Measurements from ENCODE around the gene PRAMEF13. TPM values are rescaled to one million over a fixed set of nuclear protein-coding genes. Genes with fewer than 3 reads are reported as not detected.
"Not testable (repeated sequence)": the region's sequence is repeated elsewhere in the genome, so short reads cannot be mapped to it uniquely, and the experiment has no call there.

The PRAMEF13 gene
- polyA plus RNA-seq (2012; ENCODE audit: missing spikeins): not detected

DNA sequence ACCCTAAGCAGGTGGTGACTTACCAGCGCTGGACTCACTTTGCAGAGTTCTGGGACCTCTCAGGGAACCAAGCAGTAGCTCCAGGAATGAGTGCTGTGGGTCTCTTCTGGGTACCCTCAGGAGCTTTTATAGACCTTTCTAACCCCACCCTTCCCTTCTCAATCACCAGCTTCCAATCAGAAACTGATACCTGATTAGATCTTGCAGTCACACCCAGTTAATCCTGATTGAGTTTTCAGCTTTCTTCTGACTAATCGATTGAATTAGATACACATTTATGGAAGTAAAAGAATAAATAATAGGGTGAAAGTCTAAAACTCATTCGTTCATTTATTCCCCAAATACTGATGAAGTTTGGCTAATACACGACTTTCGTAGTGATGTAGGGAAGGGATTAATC, at the start of gene PRAMEF13:
TSS of gene PRAMEF13 (minus strand) at position 101 of the 400 bp plus-strand sequence. CDS start 1,820 bp downstream, outside the sequence.
- DNase-seq (ENCODE audit: insufficient read length); FAIRE-seq: not testable (repeated sequence)

- DNase-seq (ENCODE audit: insufficient read length); FAIRE-seq: not testable (repeated sequence)
Observed at GRCh38 chr1:13247122-13247521, 45.9 kb upstream of the PRAMEF13 start.

DNA sequence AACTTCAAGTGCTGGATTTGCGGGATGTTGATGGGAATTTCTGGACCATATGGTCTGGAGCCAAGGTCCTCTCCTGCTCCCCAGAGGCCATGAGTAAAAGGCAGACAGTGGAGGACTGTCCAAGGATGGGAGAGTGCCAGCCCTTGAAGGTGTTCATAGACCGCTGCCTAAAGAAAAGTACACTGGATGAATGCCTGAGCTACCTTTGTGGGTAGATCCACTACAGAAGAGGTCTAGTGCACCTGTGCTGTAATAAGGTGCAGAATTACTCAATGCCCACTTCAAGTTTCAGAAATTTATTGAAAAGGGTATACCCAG, 45.3 kb upstream of the PRAMEF13 start:
- DNase-seq (ENCODE audit: insufficient read length); FAIRE-seq: not testable (repeated sequence)

GRCh38 chr1:13245841-13246553, 44.8 kb upstream of the PRAMEF13 start:
- not testable (repeated sequence) for DNase-seq (ENCODE audit: insufficient read length); FAIRE-seq

- DNase-seq (ENCODE audit: insufficient read length): not testable (repeated sequence)
Observed at GRCh38 chr1:13243536-13244263, 42.5 kb upstream of the PRAMEF13 start.

GRCh38 chr1:13239633-13240032, 38.4 kb upstream of the PRAMEF13 start:
- DNase-seq (ENCODE audit: insufficient read length); FAIRE-seq: not testable (repeated sequence)

More at GRCh38 chr1:13243536-13244263, 42.5 kb upstream of the PRAMEF13 start:
- FAIRE-seq: not testable (repeated sequence)

- DNase-seq (ENCODE audit: insufficient read length); FAIRE-seq: not testable (repeated sequence)
Observed at GRCh38 chr1:13237572-13237971, 36.4 kb upstream of the PRAMEF13 start.

- FAIRE-seq; DNase-seq (ENCODE audit: insufficient read length): not testable (repeated sequence)
Observed at GRCh38 chr1:13234057-13234456, 32.8 kb upstream of the PRAMEF13 start.

- not testable (repeated sequence) for FAIRE-seq
Observed at GRCh38 chr1:13232056-13232455, 30.8 kb upstream of the PRAMEF13 start.

GRCh38 chr1:13231061-13231750, 30.0 kb upstream of the PRAMEF13 start:
- not testable (repeated sequence) for FAIRE-seq

More at GRCh38 chr1:13232056-13232455, 30.8 kb upstream of the PRAMEF13 start:
- not testable (repeated sequence) for DNase-seq (ENCODE audit: insufficient read length)

GRCh38 chr1:13230601-13231000, 29.4 kb upstream of the PRAMEF13 start:
- DNase-seq (ENCODE audit: insufficient read length); FAIRE-seq: not testable (repeated sequence)

More at GRCh38 chr1:13231061-13231750, 30.0 kb upstream of the PRAMEF13 start:
- DNase-seq (ENCODE audit: insufficient read length): not testable (repeated sequence)

DNA sequence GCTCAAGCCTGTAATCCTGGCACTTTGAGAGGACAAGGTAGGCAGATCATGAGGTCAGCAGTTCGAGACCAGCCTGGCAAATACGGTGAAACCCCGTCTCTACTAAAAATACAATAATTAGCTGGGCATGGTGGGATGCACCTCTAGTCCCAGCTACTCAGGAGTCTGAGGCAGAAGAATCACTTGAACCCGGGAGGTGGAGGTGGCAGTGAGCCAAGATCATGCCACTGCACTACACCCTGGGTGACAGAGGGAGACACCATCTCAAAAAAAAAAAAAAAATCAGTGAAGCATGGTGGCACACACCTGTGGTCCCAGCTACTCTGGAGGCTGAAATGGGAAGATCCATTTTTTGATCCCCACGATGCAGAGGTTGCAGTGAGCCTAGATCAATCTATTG, 28.9 kb upstream of the PRAMEF13 start:
- not testable (repeated sequence) for DNase-seq (ENCODE audit: insufficient read length); FAIRE-seq

- DNase-seq (ENCODE audit: insufficient read length): no peak
- no peak for FAIRE-seq
- TF ChIP-seq POLR2A (IDR thresholded peaks at IDR 0.05; ENCODE audit: low read depth, low read length) (no peak), POLR2AphosphoS5 (IDR thresholded peaks at IDR 0.05; ENCODE audit: low read depth, low read length) (no peak), TAF1 (IDR thresholded peaks at IDR 0.05; ENCODE audit: borderline replicate concordance, low read depth, low read length) (no peak)
Observed at GRCh38 chr1:13228343-13228781, 27.2 kb upstream of the PRAMEF13 start.

- FAIRE-seq; DNase-seq (ENCODE audit: insufficient read length): not testable (repeated sequence)
Observed at GRCh38 chr1:13227271-13228055, 26.3 kb upstream of the PRAMEF13 start.

GRCh38 chr1:13225675-13226204, 24.5 kb upstream of the PRAMEF13 start, which contains the start of gene PRAMEF18:
Gene PRAMEF18, minus strand, starts transcription at chr1:13226154. Its CDS starts 48 bp downstream, at chr1:13226106.
- FAIRE-seq; DNase-seq (ENCODE audit: insufficient read length): not testable (repeated sequence)

Measured in GM12892 (cell line).